ENCODE data around the gene C3orf20.

DNA sequence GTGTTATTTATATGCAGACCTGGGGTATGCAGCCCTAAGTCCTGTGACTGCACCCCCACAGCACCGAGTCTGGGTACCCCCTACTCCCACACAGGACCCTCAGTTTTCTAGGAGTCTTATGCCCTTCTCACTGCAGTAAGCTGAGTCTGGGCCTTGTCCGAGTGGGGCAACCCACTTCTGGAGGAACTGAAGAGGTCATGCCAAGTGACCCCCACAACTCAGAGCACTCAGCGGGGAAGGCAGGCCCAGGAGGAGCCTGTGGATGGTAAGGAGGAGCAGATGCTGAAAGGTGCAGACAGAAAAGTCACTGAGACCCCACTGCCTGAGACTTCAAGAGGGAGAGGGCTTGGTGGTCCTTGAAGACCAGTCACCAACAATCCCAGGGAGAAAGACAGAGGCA lies 87.8 kb downstream of the C3orf20 start:
- TF ChIP-seq RAD21 (IDR thresholded peaks at IDR 0.05; ENCODE audit: low read depth) (no peak), REST (IDR thresholded peaks at IDR 0.05; ENCODE audit: low read depth) (no peak), EGR1 (IDR thresholded peaks at IDR 0.05) (no peak), EP300 (IDR thresholded peaks at IDR 0.05; ENCODE audit: borderline replicate concordance) (no peak), MAX (IDR thresholded peaks at IDR 0.05) (no peak), TAF1 (IDR thresholded peaks at IDR 0.05; ENCODE audit: low read depth) (no peak), USF1 (IDR thresholded peaks at IDR 0.05) (no peak), FOXM1 (IDR thresholded peaks at IDR 0.05; ENCODE audit: borderline replicate concordance, low read depth) (no peak), YY1 (IDR thresholded peaks at IDR 0.05; ENCODE audit: low read depth) (no peak), CEBPB (IDR thresholded peaks at IDR 0.05) (no peak), TEAD4 (IDR thresholded peaks at IDR 0.05) (no peak)

Data from Ishikawa (cell line).